Calu3 (cell line): ENCODE data around the gene TWIST1. TPM values are rescaled to one million over a fixed set of nuclear protein-coding genes. Genes with fewer than 3 reads are reported as not detected.

ENCODE experiments used
- BruUV-seq: library from RNA; stranded (reverse); fragments of 400-500 nt; replicated peaks from 2 replicates; lab custom pipeline; 2021; lab: Mats Ljungman, UMichigan
- CTCF ChIA-PET: fragments of 300-600 bp; sonication (Branson Sonifier 250); formaldehyde crosslinking; loops from one replicate; lab custom pipeline; 2022; ENCODE audit warnings: antibody characterized with exemption; lab: Charles Lee
- DNase-seq: peaks from one replicate; pipeline ENCODE4 v3.0.0; 2022
- H3K27ac Mint-ChIP-seq: one replicate; pipeline ENCODE4 v1.8.0; 2022; ENCODE audit warnings: mixed read lengths; ENCODE audit not compliant: unreplicated experiment
- H3K27me3 Mint-ChIP-seq: one replicate; pipeline ENCODE4 v1.8.0; 2022; ENCODE audit warnings: mixed read lengths; ENCODE audit not compliant: unreplicated experiment
- H3K36me3 Mint-ChIP-seq: one replicate; pipeline ENCODE4 v1.8.0; 2022; ENCODE audit warnings: mild to moderate bottlenecking, moderate library complexity, mixed read lengths; ENCODE audit not compliant: insufficient read depth, unreplicated experiment
- H3K4me1 Mint-ChIP-seq: one replicate; pipeline ENCODE4 v1.8.0; 2022; ENCODE audit warnings: mild to moderate bottlenecking, low read depth, mixed read lengths; ENCODE audit not compliant: unreplicated experiment
- H3K4me3 Mint-ChIP-seq: one replicate; pipeline ENCODE4 v1.8.0; 2022; ENCODE audit warnings: mild to moderate bottlenecking, low read depth, moderate library complexity, mixed read lengths; ENCODE audit not compliant: unreplicated experiment
- H3K9me3 Mint-ChIP-seq: one replicate; pipeline ENCODE4 v1.8.0; 2022; ENCODE audit warnings: low read depth, mixed read lengths; ENCODE audit not compliant: unreplicated experiment
- intact Hi-C: fragments of 100-400 bp; cut with micrococcal nuclease; formaldehyde crosslinking; loops from one replicate; pipeline ENCODE4 v1.10.0; 2022; ENCODE audit not compliant: unreplicated experiment
- total RNA-seq: library from RNA; stranded (reverse); gene quantifications from 2 replicates; pipeline ENCODE4 v1.2.3, GENCODE V29; 2022
- TF ChIP-seq, protein P1 (sequence below): fragments of 200-600 bp; IDR thresholded peaks from one replicate; pipeline ENCODE4 v1.8.0; 2022; ENCODE audit warnings: antibody characterized with exemption; ENCODE audit not compliant: unreplicated experiment

Gene TWIST1
- total RNA-seq, 1 experiment from 2014 or later: 2.9 TPM

DNA sequence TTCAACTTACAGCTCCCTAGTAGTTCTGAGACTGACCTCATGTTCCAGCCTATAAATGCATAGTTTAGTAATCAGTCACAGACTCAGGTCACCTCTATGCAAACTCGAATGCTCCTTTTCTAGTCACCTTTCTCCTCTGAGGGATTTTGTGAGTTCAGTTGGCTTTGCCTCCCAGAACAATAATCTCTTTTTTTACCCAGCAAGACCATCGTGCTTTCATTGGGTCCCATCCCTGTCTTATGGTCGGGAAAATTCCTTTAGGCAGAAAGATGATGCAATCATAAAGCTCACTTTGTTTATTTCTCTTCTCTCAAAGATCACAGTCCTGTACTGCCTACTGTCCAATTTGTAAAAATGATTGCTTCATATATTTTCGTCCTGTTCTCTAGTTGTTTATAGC, 38.4 kb downstream of the TWIST1 start:
- TF ChIP-seq, protein P1, sequence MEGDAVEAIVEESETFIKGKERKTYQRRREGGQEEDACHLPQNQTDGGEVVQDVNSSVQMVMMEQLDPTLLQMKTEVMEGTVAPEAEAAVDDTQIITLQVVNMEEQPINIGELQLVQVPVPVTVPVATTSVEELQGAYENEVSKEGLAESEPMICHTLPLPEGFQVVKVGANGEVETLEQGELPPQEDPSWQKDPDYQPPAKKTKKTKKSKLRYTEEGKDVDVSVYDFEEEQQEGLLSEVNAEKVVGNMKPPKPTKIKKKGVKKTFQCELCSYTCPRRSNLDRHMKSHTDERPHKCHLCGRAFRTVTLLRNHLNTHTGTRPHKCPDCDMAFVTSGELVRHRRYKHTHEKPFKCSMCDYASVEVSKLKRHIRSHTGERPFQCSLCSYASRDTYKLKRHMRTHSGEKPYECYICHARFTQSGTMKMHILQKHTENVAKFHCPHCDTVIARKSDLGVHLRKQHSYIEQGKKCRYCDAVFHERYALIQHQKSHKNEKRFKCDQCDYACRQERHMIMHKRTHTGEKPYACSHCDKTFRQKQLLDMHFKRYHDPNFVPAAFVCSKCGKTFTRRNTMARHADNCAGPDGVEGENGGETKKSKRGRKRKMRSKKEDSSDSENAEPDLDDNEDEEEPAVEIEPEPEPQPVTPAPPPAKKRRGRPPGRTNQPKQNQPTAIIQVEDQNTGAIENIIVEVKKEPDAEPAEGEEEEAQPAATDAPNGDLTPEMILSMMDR: no peak

DNA sequence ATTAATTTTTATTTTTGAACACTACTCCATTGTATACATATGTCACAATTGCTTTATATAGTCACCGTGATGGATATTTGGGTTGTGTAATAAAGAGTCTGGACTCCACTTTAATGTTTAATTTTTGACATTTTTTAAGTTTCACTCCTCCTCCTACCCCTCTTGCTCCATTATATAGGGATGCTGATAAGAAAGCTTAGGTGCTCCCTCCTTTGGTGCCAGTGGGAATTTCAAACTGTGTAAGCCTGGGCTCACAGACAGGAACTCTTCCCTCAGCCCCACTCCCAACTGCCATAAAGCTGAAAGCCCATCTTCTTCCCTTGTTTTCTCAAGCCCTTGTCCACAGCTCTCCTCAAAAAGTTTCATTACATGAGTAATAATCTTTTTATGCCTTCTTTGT, 47.6 kb downstream of the TWIST1 start:
- no TSS peak for BruUV-seq
- Mint-ChIP-seq H3K27ac (no peak overlapping the region), H3K27me3 (no peaks in the 10 kb centered on the region), H3K36me3 (no peaks in the 10 kb centered on the region), H3K4me1 (no peaks in the 10 kb centered on the region), H3K9me3 (no peaks in the 10 kb centered on the region), H3K4me3 (no peak overlapping the region)
- TF ChIP-seq, protein P1: no peak
- DNase-seq: no peak
- CTCF ChIA-PET: interaction anchor here (0.9 kb wide), 1 partner anchor 10 kb away, joined by 3 read pairs; no protein-coding TSS in a partner anchor
- intact Hi-C loops: no loop called here

More for the DNA sequence above, 38.4 kb downstream of the TWIST1 start:
- intact Hi-C loops: no loop called here
- Mint-ChIP-seq H3K36me3 (no peaks in the 10 kb centered on the region), H3K27ac (peak overlapping the region; percentile 89), H3K27me3 (no peaks in the 10 kb centered on the region), H3K4me1 (peaks cover 30% of the 10 kb centered on the region), H3K4me3 (peak overlapping the region; percentile 31), H3K9me3 (peaks cover 4% of the 10 kb centered on the region)
- no TSS peak for BruUV-seq
- DNase-seq: peak; percentile 17
- CTCF ChIA-PET: interaction anchor here (1.0 to 1.6 kb wide), 5 partner anchors 9 to 37 kb away, joined by 3 to 5 read pairs (median 3); no protein-coding TSS in a partner anchor

DNA sequence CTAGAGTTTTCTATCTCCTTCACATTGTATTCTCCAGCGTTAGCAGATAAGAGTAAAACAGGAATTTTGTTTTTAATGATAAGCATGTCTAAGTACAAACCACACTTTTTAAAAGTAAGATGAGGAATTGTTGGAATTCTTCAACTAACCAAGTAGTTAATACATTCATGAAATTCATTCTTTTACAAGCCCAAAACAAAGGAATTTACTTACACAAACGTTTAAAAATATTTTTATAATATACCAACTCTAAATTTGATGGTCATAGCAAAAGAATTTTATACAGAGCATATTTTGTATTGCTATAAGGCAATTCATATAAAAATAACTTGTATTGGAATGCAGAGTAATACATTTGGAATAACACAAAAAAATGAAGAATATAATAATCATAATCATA, 51.3 kb downstream of the TWIST1 start:
- no peaks in the 10 kb centered on the region for H3K27me3 Mint-ChIP-seq
- no peak overlapping the region for H3K4me3 Mint-ChIP-seq
- CTCF ChIA-PET: no interaction called here
- H3K9me3 Mint-ChIP-seq: no peaks in the 10 kb centered on the region
- DNase-seq: no peak
- intact Hi-C loops: no loop called here
- H3K36me3 Mint-ChIP-seq: no peaks in the 10 kb centered on the region
- TF ChIP-seq, protein P1: no peak
- BruUV-seq: no TSS peak
- H3K4me1 Mint-ChIP-seq: no peaks in the 10 kb centered on the region
- no peak overlapping the region for H3K27ac Mint-ChIP-seq

Other genes starting within 250 kb of the TWIST1 start
- not detected in 2 replicates for gene FERD3L, start 27.8 kb upstream of the TWIST1 start, total RNA-seq